Peyer's patch (tissue), 4 donors: ENCODE results near the gene HOXB5. TPM values are rescaled to one million over a fixed set of nuclear protein-coding genes. Genes with fewer than 3 reads are reported as not detected.

Source experiments
- DNase-seq, 3 donors: peaks; one replicate each; pipeline ENCODE4 v3.0.0-alpha.2; 2017 to 2019
- H3K27ac ChIP-seq, 4 donors: fragments of 200-600 bp; sonication (generic); one replicate each; pipeline ENCODE4 v1.5.1; 2016 to 2019
- H3K27me3 ChIP-seq, 2 donors: fragments of 200-600 bp; sonication (generic); one replicate each; pipeline ENCODE4 v1.5.1; 2019
- H3K36me3 ChIP-seq, 3 donors: fragments of 200-600 bp; sonication (generic); one replicate each; pipeline ENCODE4 v1.5.1; 2016 to 2019
- H3K4me1 ChIP-seq, 4 donors: fragments of 200-600 bp; sonication (generic); one replicate each; pipeline ENCODE4 v1.5.1; 2016 to 2019
- H3K4me3 ChIP-seq, 4 donors: fragments of 200-600 bp; sonication (generic); 1 replicate in 3 of 4; 2 replicates in 1 of 4; pipeline ENCODE4 v1.5.1; 2016 to 2019; ENCODE audit warnings: mild to moderate bottlenecking in 1 of 4
- H3K9me3 ChIP-seq, 4 donors: fragments of 200-600 bp; sonication (generic); one replicate each; pipeline ENCODE4 v1.5.1; 2016 to 2019; ENCODE audit warnings: mild to moderate bottlenecking in 1 of 4
- CTCF ChIP-seq, 6 experiments: fragments of 450-650 bp in 4 of 6; fragments of 200-600 bp in 2 of 6; sonication (generic) in 1 of 6; IDR thresholded peaks; one replicate each; pipeline ENCODE4 v1.5.1; 2017 to 2019; ENCODE audit warnings: antibody characterized with exemption in 6 of 6, mild to moderate bottlenecking in 3 of 6, moderate library complexity in 1 of 6
- POLR2A ChIP-seq, 2 donors: fragments of 450-650 bp; IDR thresholded peaks; one replicate each; pipeline ENCODE4 v1.5.1; 2017; ENCODE audit warnings: antibody characterized with exemption in 2 of 2, mild to moderate bottlenecking in 2 of 2, moderate library complexity in 2 of 2
- total RNA-seq, 4 donors: library from RNA; depleted of rRNA; stranded (reverse); fragments of >200 nt; gene quantifications; one replicate each; pipeline ENCODE4 v1.1.0, GENCODE V29; 2016

HOXB5 gene
- total RNA-seq, 4 donors from 2014 or later = 7.7 to 22.5 (median 15.0) TPM

- Histone ChIP-seq H3K4me1 (peaks cover 0 to 48% (median 5%) of the 10 kb centered on the region in 4 donors), H3K9me3 (no peaks in the 10 kb centered on the region), H3K36me3 (peaks cover 0 to 4% (median 0%) of the 10 kb centered on the region in 3 donors), H3K4me3 (peak overlapping the region; percentile 60 to 82 (median 65)), H3K27me3 (no peaks in the 10 kb centered on the region), H3K27ac (peak overlapping the region; percentile 77 to 92 (median 82))
- peak in 2 of 3 donors; percentile 56 to 60 for DNase-seq
- TF ChIP-seq POLR2A (IDR thresholded peaks at IDR 0.05) (no peak), CTCF (IDR thresholded peaks at IDR 0.05) (no peak)
Measured at GRCh38 chr17:48576479-48577309, 16.9 kb downstream of the HOXB5 start.

- Histone ChIP-seq H3K4me1 (peaks cover 0 to 44% (median 5%) of the 10 kb centered on the region in 4 donors), H3K27me3 (no peaks in the 10 kb centered on the region), H3K4me3 (peak overlapping the region in 2 of 4 donors; percentile 14 to 61), H3K9me3 (no peaks in the 10 kb centered on the region), H3K36me3 (peaks cover 0 to 11% (median 0%) of the 10 kb centered on the region in 3 donors), H3K27ac (peak overlapping the region; percentile 75 to 92 (median 79))
- peak in 1 of 3 donors; percentile 49 for DNase-seq
- no peak for TF ChIP-seq POLR2A (IDR thresholded peaks at IDR 0.05)
- no peak for TF ChIP-seq CTCF (IDR thresholded peaks at IDR 0.05)
Measured at GRCh38 chr17:48575673-48576478, 17.7 kb downstream of the HOXB5 start.

- Histone ChIP-seq H3K36me3 (peaks cover 0 to 16% (median 0%) of the 10 kb centered on the region in 3 donors), H3K4me1 (peaks cover 0 to 41% (median 5%) of the 10 kb centered on the region in 4 donors), H3K27me3 (no peaks in the 10 kb centered on the region), H3K27ac (peak overlapping the region; percentile 32 to 92 (median 67)), H3K9me3 (no peaks in the 10 kb centered on the region), H3K4me3 (peak overlapping the region in 1 of 4 donors; percentile 61)
- DNase-seq = no peak
- TF ChIP-seq CTCF (IDR thresholded peaks at IDR 0.05) (no peak), POLR2A (IDR thresholded peaks at IDR 0.05) (no peak)
Measured at GRCh38 chr17:48575066-48575582, 18.5 kb downstream of the HOXB5 start.

GRCh38 chr17:48574505-48575065 is 19.0 kb downstream of the HOXB5 start:
- TF ChIP-seq CTCF (IDR thresholded peaks at IDR 0.05) (no peak), POLR2A (IDR thresholded peaks at IDR 0.05) (no peak)
- Histone ChIP-seq H3K36me3 (peaks cover 0 to 16% (median 0%) of the 10 kb centered on the region in 3 donors), H3K4me3 (peak overlapping the region in 1 of 4 donors; percentile 61), H3K4me1 (peaks cover 0 to 46% (median 5%) of the 10 kb centered on the region in 4 donors), H3K27me3 (no peaks in the 10 kb centered on the region), H3K27ac (peak overlapping the region; percentile 32 to 92 (median 67)), H3K9me3 (no peaks in the 10 kb centered on the region)
- DNase-seq = no peak

- TF ChIP-seq CTCF (IDR thresholded peaks at IDR 0.05) (no peak), POLR2A (IDR thresholded peaks at IDR 0.05) (no peak)
- Histone ChIP-seq H3K9me3 (no peaks in the 10 kb centered on the region), H3K36me3 (peaks cover 0 to 16% (median 0%) of the 10 kb centered on the region in 3 donors), H3K27ac (peak overlapping the region; percentile 54 to 92 (median 67)), H3K4me3 (peak overlapping the region in 1 of 4 donors; percentile 34), H3K4me1 (peaks cover 0 to 54% (median 2%) of the 10 kb centered on the region in 4 donors), H3K27me3 (no peaks in the 10 kb centered on the region)
- DNase-seq = no peak
Measured at GRCh38 chr17:48571826-48572417, 21.7 kb downstream of the HOXB5 start.
